Right ventricle myocardium inferior (tissue), 1 donor: ENCODE data around the gene SLC1A4. TPM values are rescaled to one million over a fixed set of nuclear protein-coding genes. Genes with fewer than 3 reads are reported as not detected.
"Not testable (repeated sequence)": the region's sequence is repeated elsewhere in the genome, so short reads cannot be mapped to it uniquely, and the experiment has no call there.

Source experiments
- ATAC-seq: fragments of 200-7000 bp; cut with Tn5 transposase; one replicate; pipeline ENCODE4 v1.9.1; 2020; ENCODE audit warnings: mild to moderate bottlenecking, moderate library complexity
- DNase-seq: peaks from one replicate; pipeline ENCODE4 v3.0.0; 2021; ENCODE audit errors: missing footprints
- intact Hi-C: fragments of 100-400 bp; cut with DNase I; formaldehyde crosslinking; loops from one replicate; pipeline ENCODE4 v1.11.0; 2022
- total RNA-seq: library from RNA; stranded (reverse); fragmentation: NEBNext Ultra II Directional; extraction: Animal tissue kit (Norgen Biotek cat#: 25700); gene quantifications from one replicate; pipeline ENCODE4 v1.2.1, GENCODE V29; 2021
- donor health status: DM: no; HTN: yes; CAD: no; lungs with severe emphysema.

SLC1A4 gene
- total RNA-seq, 1 donor from 2014 or later = 6.5 TPM

DNA sequence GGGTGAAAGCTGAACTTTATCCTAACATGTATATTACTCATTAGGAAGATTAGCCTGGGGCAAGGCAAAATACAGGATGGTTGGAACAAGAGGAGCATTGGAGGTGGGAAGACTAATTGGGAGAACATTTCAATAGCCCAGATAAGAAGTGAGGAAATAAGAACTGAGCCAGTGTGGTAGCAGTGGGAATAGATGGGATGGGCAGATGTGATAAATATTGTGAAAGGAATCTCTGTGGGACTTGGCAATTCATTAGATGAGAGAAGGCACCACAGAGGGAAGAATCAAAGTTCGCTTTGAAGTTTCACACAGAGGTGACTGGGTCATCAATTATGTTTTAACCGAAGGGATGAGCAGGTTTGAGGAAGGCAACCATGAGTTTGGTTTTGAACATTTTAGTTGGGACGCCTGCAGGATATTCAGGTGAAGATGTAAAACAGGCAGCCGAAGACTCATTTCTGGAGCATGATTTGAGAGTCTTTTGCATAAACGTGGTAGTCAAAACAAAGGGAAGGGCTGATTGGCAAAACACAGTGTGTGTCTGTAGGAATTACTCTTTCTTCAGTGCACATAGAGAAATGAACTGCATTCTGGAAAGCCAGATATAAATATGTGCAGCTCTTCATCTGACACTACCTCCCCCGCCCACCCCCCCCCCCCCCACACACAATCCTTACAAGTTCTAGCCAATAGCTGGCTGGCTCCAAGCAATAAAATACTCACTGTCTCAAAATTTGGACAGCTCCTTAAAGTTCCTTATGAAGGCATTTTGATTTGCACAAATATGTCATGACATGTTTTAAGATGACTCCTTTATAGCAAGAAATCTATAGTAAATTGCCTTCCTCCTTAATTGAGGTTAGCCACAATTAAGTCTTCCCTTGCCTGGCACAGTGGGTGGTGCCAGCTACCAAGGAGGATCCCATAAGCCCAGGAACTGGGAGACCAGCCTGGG, 1.9 kb upstream of the SLC1A4 start:
- intact Hi-C loops = loop anchor here (5.0 kb wide), 1 partner anchor 70 kb away; no protein-coding TSS in a partner anchor
- no peak for ATAC-seq
- no peak for DNase-seq

DNA sequence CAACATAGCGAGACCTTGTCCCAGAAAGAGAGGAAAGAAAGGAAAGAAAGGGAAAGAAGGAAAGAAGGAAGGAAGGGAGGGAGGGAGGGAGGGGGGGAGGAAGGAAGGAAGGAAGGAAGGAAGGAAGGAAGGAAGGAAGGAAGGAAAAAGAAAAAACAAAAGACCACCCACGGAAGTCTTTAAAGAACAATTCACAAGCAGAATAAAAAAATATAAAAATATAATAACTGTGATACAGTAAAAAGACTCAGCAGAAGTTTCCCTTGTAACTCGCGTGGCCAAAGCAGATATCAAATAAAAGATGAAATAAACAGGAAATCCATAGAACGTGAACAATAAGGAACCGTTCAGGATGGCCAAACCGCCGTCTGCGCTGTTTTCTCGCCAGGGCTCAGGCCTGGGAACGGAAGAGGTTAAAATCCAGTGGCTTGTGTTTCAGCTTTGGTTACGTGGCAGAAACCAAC, 1.2 kb upstream of the SLC1A4 start:
- DNase-seq = no peak
- intact Hi-C loops = loop anchor here (5.0 kb wide), 1 partner anchor 71 kb away; no protein-coding TSS in a partner anchor
- no peak for ATAC-seq

- peak; percentile 81 for DNase-seq
- intact Hi-C loops = loop anchor here (1.0 to 5.0 kb wide), 2 partner anchors 52 to 71 kb away; no protein-coding TSS in a partner anchor
- ATAC-seq = peak; percentile 81
Measured at GRCh38 chr2:64988420-64989125, 626 bp upstream of the SLC1A4 start.

GRCh38 chr2:64989982-64990614, 899 bp downstream of the SLC1A4 start:
- DNase-seq = no peak
- no peak for ATAC-seq
- intact Hi-C loops = loop anchor here (1.0 to 5.0 kb wide), 2 partner anchors 50 to 73 kb away; no protein-coding TSS in a partner anchor

GRCh38 chr2:64990876-64991275, 1.7 kb downstream of the SLC1A4 start:
- DNase-seq = no peak
- ATAC-seq = no peak
- intact Hi-C loops = no loop called here

- intact Hi-C loops = no loop called here
- no peak for DNase-seq
- no peak for ATAC-seq
Measured at GRCh38 chr2:64992218-64992617, 3.0 kb downstream of the SLC1A4 start.

GRCh38 chr2:64992990-64993389, 3.8 kb downstream of the SLC1A4 start:
- intact Hi-C loops = no loop called here
- no peak for ATAC-seq

DNA sequence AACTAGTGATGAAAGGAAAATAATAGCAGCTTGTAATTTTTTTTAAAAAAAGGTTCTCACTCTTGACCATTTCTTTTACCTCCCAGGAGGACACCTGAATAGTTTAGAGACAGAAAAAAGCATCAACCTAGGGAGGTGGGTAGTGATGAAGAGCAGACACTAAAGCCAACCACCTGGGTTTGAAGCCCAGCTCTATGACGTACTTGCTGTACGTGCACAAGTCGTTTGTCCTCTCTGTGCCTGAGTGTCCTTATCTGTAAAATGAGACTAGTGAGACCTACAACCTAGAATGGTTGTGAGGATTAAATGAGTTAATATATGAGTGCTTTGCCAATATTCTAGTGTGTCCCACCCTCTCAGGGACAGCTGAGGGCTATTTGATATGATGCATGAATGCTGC, 5.8 kb downstream of the SLC1A4 start:
- DNase-seq (no peak), ATAC-seq (no peak)
- intact Hi-C loops = no loop called here

More at GRCh38 chr2:64992990-64993389, 3.8 kb downstream of the SLC1A4 start:
- no peak for DNase-seq

- intact Hi-C loops = no loop called here
- no peak for DNase-seq
- no peak for ATAC-seq
Measured at GRCh38 chr2:64996871-64997307, 7.7 kb downstream of the SLC1A4 start.

GRCh38 chr2:64998658-64999061, 9.5 kb downstream of the SLC1A4 start:
- intact Hi-C loops = no loop called here
- no peak for DNase-seq
- ATAC-seq = peak; percentile 51

DNA sequence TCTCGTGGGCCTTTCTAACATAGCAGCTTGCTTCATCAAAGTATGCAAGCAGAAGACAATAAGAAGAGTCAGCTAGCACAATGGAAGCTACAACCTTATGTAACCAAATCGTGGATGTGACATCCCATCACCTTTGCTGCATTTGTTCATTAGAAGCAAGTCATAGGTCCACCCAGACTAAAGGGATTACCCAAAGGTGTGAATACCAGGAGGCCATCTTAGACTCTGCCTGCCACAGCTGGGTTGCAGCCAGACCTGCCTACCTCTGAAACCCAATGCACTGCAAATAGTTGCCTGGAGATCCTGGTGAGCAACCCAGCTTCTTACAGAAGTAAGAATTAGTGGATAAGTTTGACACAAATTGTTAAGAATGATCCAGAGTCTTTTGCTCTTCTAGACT, 10.6 kb downstream of the SLC1A4 start:
- intact Hi-C loops = no loop called here
- no peak for DNase-seq
- ATAC-seq = no peak

DNA sequence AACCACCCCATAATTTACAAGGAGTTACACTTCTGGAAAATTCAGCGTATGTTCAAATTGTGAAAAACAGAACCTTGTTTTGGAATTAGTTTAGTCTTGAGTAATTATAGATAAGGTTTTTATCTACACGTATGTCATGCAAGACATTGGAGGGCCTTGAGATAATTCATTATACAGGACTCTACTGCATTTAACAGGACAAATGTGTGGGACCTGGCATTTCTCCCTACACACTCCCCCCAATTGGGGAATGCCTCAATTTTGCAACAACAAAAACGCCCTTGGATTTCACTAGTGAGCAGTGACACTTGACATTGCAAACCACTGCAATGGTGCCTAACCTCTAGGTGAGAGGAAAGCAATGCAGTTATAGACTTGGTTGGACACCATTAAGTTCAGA, 11.4 kb downstream of the SLC1A4 start:
- intact Hi-C loops = no loop called here
- ATAC-seq = no peak
- no peak for DNase-seq

DNA sequence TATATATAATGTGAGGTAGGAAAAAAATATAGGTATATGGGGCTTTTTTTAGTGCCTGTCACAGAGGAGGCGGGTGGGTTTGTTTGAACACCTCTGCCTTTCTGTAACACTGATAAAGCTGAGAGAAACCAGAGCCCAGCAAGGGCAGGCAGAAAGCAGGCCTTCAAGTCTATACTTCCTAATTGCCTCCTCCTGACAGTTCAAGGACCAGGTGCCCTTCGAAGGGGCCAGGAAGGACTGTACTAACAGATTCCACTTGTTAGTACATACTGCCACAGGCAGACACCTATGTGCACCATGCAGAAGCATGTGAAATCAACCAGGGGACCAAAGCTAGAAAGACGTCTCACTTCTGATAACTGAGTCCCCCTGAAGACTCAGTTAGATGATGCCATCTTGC, 13.8 kb downstream of the SLC1A4 start:
- DNase-seq (no peak), ATAC-seq (peak; percentile 46)
- intact Hi-C loops = no loop called here

GRCh38 chr2:65004232-65004631, 15.0 kb downstream of the SLC1A4 start:
- intact Hi-C loops, DNase-seq, ATAC-seq: not testable (repeated sequence)

DNA sequence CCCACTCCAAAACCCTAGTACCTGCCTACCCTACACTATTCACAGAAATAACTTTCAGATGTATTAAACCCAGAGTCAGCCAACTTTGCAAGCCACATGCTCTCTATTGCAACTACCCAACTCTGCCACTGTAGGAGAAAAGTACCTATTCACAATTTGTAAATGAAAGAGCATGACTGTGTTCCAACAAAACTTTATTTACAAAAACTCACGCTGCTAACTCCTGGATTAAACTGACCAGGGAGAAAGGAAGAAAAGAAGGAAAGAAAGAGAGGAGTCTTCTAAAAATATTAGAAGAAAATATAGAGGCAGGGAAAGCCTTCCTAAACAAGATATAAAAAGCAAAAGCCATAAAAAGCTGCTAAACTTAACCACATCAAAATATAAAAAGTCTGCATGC, 24.6 kb downstream of the SLC1A4 start:
- DNase-seq (no peak), ATAC-seq (no peak)
- intact Hi-C loops = no loop called here

DNA sequence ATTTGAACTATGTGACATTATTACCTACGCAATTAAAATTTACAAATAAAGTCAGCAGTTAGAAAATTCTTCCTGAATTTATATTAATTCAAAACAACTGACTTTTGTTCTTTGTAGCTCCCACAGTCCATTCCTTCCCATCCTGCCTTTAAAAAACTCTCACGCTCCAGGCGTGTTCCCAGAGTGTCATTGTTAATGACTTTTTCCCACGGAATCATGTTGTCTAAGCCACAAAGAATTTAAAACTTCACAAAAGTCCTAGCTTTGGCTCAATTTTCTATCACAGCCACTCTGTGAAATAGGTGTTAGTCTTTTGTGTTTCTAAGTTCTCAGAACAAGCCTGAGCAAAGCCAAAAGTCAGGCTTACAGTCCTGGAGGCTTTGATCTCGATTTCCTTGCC, 26.5 kb downstream of the SLC1A4 start:
- DNase-seq (no peak), ATAC-seq (no peak)
- intact Hi-C loops = no loop called here

DNA sequence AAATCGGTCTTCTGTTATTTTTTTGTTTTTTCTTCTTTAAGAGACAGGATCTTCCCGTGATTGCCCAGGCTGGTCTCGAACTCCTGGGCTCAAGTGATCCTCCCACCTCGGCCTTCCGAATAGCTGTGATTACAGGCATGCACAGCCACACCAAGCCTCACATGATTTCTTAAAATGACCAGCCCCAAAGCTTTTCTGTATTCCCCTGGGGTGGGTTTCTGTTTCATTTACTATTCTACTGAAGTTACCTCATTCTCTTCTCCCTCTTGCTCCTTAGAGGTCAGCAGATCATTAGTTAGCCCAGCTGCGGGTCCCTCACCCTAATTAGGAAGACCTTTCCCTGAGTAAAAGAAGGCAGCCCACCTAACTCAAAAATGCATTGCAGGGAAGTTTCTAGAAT, 27.6 kb downstream of the SLC1A4 start:
- intact Hi-C loops = no loop called here
- ATAC-seq = no peak
- no peak for DNase-seq

DNA sequence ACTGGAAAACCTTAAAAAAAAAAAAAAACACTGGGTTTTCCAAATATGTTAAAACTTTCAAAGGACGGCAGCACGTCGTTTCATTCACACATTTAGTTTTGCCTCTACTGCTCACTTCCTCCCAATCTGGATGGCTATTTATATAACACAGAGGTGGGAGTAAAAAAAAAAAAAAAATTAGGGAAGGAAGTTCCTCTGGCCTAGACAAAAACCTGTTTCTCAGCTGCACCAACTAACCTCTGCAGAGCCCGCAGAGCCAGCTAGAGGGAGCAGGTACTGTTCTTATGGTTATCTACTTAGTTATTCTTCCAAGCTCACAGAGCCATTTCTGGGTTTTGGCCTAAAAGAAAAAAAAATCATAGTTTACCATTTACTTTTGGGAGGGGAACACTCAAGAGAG, 28.1 kb downstream of the SLC1A4 start:
- ATAC-seq (no peak), DNase-seq (no peak)
- intact Hi-C loops = no loop called here

DNA sequence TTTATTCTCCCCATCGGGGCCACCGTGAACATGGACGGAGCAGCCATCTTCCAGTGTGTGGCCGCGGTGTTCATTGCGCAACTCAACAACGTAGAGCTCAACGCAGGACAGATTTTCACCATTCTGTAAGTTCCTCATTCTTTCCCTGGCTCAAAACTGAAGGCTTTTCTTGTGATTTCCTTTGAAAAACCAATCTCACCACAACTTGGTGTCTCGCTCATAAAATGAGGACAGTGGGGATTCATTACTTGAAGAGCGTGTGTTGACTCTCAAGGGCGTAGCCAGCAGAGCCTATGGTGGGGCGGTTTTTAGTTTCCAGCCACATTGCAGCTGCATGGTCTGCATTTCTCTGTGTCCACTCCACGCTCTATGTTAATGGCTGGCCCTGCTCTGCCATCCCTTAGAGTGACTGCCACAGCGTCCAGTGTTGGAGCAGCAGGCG, 29.0 kb downstream of the SLC1A4 start:
- peak; percentile 92 for DNase-seq

More for the DNA sequence above, 29.0 kb downstream of the SLC1A4 start:
- intact Hi-C loops = no loop called here
- peak; percentile 35 for ATAC-seq
